ENCODE measurements around the gene RGS7BP. TPM values are rescaled to one million over a fixed set of nuclear protein-coding genes. Genes with fewer than 3 reads are reported as not detected.

The RGS7BP gene
- polyA plus RNA-seq, 2 of the 4 experiments (the other 2 are of a cell fraction), result not detected

DNA sequence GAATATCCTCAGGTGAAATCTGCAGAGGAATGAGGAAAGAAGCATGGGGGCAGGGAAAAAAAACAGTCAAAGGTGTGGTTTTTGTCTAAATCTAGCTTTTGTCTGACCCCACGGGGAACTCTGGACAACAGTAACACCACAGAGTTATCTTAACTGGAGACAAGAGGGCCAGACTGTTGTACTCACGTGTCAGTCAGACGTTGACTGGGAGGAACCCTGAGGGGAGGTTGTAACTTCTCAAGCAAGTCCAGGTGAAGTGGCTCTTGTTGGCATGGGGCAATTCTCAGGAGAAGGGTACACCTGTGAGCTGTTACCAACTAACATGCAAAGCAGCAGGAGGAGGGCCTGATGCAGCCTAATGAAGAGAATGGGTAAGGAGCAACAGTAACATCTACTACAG, 140.4 kb downstream of the RGS7BP start:
- no peak for FAIRE-seq
- DNase-seq (ENCODE audit: low read depth in 1 of 2, low spot score in 1 of 2), result no peak

DNA sequence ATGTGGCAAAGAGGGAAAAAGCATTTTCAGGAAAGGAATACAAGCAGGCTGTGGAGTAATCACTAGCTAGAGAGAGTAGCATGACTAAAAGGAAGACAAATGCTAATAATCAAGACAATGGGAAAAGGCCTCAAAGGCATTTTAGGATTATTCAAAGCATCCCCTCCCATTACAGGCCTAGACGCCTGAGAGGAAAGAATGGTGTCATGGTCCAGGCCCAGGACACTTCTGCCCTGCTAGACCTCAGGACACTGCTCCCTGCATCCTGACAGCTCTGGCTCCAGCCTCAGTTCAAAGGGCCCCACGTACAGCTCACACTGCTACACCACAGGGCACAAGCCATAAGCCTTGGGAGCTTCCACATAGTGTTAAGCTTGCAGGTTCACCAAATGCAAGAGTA, 143.7 kb downstream of the RGS7BP start:
- POLR2A ChIA-PET, result no interaction called here

More for the DNA sequence above, 140.4 kb downstream of the RGS7BP start:
- POLR2A ChIA-PET, result no interaction called here
- Histone ChIP-seq H3K4me3 (no peak overlapping the region), H3K27ac (no peak overlapping the region), H3K9me3 (no peaks in the 10 kb centered on the region), H3K4me1 (no peaks in the 10 kb centered on the region), H3K4me2 (no peak overlapping the region)
- TF ChIP-seq JUN (IDR thresholded peaks at IDR 0.05) (no peak), RAD21 (conservative IDR thresholded peaks at IDR 0.05 in 1 of 2, IDR thresholded peaks at IDR 0.05 in 1 of 2) (no peak), EHMT2 (IDR thresholded peaks at IDR 0.05; ENCODE audit: low read depth) (no peak), FOXS1 (CRISPR knock-in tag; IDR thresholded peaks at IDR 0.05) (no peak)
- TF ChIP-seq, protein P1, sequence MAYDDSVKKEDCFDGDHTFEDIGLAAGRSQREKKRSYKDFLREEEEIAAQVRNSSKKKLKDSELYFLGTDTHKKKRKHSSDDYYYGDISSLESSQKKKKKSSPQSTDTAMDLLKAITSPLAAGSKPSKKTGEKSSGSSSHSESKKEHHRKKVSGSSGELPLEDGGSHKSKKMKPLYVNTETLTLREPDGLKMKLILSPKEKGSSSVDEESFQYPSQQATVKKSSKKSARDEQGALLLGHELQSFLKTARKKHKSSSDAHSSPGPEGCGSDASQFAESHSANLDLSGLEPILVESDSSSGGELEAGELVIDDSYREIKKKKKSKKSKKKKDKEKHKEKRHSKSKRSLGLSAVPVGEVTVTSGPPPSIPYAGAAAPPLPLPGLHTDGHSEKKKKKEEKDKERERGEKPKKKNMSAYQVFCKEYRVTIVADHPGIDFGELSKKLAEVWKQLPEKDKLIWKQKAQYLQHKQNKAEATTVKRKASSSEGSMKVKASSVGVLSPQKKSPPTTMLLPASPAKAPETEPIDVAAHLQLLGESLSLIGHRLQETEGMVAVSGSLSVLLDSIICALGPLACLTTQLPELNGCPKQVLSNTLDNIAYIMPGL (CRISPR knock-in tag; IDR thresholded peaks at IDR 0.05; ENCODE audit: borderline replicate concordance), result no peak
- CTCF ChIA-PET, result interaction anchor here (1.2 to 1.5 kb wide), 2 partner anchors 10 to 138 kb away, joined by 4 to 5 read pairs; no protein-coding TSS in a partner anchor
- no peak for ATAC-seq
- WGBS (ENCODE audit: missing lambda C conversion rate), result 27% methylated on average over 3 of the region's 3 CpGs

More for the DNA sequence above, 143.7 kb downstream of the RGS7BP start:
- no peak for TF ChIP-seq SREBF2 (IDR thresholded peaks at IDR 0.05)
- no peak for TF ChIP-seq KDM1A (IDR thresholded peaks at IDR 0.05; ENCODE audit: low read depth)
- no peak for TF ChIP-seq SMC3 (IDR thresholded peaks at IDR 0.05)
- TF ChIP-seq, protein P2, sequence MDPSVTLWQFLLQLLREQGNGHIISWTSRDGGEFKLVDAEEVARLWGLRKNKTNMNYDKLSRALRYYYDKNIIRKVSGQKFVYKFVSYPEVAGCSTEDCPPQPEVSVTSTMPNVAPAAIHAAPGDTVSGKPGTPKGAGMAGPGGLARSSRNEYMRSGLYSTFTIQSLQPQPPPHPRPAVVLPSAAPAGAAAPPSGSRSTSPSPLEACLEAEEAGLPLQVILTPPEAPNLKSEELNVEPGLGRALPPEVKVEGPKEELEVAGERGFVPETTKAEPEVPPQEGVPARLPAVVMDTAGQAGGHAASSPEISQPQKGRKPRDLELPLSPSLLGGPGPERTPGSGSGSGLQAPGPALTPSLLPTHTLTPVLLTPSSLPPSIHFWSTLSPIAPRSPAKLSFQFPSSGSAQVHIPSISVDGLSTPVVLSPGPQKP (IDR thresholded peaks at IDR 0.05; ENCODE audit: low read depth, low read length), result no peak
- TF ChIP-seq JUN (IDR thresholded peaks at IDR 0.05), result no peak
- TF ChIP-seq, protein P3, sequence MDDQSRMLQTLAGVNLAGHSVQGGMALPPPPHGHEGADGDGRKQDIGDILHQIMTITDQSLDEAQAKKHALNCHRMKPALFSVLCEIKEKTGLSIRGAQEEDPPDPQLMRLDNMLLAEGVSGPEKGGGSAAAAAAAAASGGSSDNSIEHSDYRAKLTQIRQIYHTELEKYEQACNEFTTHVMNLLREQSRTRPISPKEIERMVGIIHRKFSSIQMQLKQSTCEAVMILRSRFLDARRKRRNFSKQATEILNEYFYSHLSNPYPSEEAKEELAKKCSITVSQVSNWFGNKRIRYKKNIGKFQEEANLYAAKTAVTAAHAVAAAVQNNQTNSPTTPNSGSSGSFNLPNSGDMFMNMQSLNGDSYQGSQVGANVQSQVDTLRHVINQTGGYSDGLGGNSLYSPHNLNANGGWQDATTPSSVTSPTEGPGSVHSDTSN (IDR thresholded peaks at IDR 0.05), result no peak
- TF ChIP-seq HEYL (CRISPR knock-in tag; IDR thresholded peaks at IDR 0.05), result no peak
- no peak for TF ChIP-seq FOXS1 (CRISPR knock-in tag; IDR thresholded peaks at IDR 0.05)
- TF ChIP-seq MAZ (IDR thresholded peaks at IDR 0.05; ENCODE audit: borderline replicate concordance, low read depth, low read length), result no peak
- no peak for TF ChIP-seq ZFP36 (IDR thresholded peaks at IDR 0.05; ENCODE audit: borderline replicate concordance, partially characterized antibody)
- no peak for TF ChIP-seq ZSCAN20 (CRISPR knock-in tag; IDR thresholded peaks at IDR 0.05)
- TF ChIP-seq, protein P4, sequence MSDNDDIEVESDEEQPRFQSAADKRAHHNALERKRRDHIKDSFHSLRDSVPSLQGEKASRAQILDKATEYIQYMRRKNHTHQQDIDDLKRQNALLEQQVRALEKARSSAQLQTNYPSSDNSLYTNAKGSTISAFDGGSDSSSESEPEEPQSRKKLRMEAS (IDR thresholded peaks at IDR 0.05), result no peak
- TF ChIP-seq, protein P5, sequence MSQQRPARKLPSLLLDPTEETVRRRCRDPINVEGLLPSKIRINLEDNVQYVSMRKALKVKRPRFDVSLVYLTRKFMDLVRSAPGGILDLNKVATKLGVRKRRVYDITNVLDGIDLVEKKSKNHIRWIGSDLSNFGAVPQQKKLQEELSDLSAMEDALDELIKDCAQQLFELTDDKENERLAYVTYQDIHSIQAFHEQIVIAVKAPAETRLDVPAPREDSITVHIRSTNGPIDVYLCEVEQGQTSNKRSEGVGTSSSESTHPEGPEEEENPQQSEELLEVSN (IDR thresholded peaks at IDR 0.05; ENCODE audit: borderline replicate concordance, low read depth), result no peak
- TF ChIP-seq NPAS2 (CRISPR knock-in tag; IDR thresholded peaks at IDR 0.05; ENCODE audit: borderline replicate concordance), result no peak
- TF ChIP-seq, protein P6, sequence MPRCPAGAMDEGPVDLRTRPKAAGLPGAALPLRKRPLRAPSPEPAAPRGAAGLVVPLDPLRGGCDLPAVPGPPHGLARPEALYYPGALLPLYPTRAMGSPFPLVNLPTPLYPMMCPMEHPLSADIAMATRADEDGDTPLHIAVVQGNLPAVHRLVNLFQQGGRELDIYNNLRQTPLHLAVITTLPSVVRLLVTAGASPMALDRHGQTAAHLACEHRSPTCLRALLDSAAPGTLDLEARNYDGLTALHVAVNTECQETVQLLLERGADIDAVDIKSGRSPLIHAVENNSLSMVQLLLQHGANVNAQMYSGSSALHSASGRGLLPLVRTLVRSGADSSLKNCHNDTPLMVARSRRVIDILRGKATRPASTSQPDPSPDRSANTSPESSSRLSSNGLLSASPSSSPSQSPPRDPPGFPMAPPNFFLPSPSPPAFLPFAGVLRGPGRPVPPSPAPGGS (IDR thresholded peaks at IDR 0.05), result no peak
- no peak for TF ChIP-seq JUNB (IDR thresholded peaks at IDR 0.05)
- no peak for TF ChIP-seq ZC3H11A (IDR thresholded peaks at IDR 0.05)
- DNase-seq (ENCODE audit: low read depth in 1 of 2, low spot score in 1 of 2), result no peak
- Histone ChIP-seq H3K4me2 (no peak overlapping the region), H3K27ac (no peak overlapping the region), H3K4me3 (no peak overlapping the region), H3K4me1 (no peaks in the 10 kb centered on the region), H3K9me3 (no peaks in the 10 kb centered on the region)
- ATAC-seq, result no peak
- no peak for FAIRE-seq
- WGBS (ENCODE audit: missing lambda C conversion rate), result 44% methylated on average over 2 of the region's 2 CpGs
- CTCF ChIA-PET, result interaction anchor here (1.2 kb wide), 1 partner anchor 15 kb away, joined by 3 read pairs; no protein-coding TSS in a partner anchor
